Sigmoid colon (tissue), 7 donors: Measurements from ENCODE around the gene HK3. TPM values are rescaled to one million over a fixed set of nuclear protein-coding genes. Genes with fewer than 3 reads are reported as not detected.

ENCODE experiments used
- DNase-seq: peaks from one replicate; pipeline ENCODE4 v3.0.0-alpha.2; 2019
- H3K27ac ChIP-seq, 4 donors: fragments of 200-600 bp; sonication (generic); one replicate each; pipeline ENCODE4 v1.5.1; 2016 to 2019; ENCODE audit warnings: mild to moderate bottlenecking in 1 of 4
- H3K27me3 ChIP-seq, 3 donors: fragments of 200-600 bp; sonication (generic); one replicate each; pipeline ENCODE4 v1.5.1; 2019; ENCODE audit warnings: mild to moderate bottlenecking in 1 of 3
- H3K36me3 ChIP-seq, 4 donors: fragments of 200-600 bp; sonication (generic); one replicate each; pipeline ENCODE4 v1.5.1; 2016 to 2019
- H3K4me1 ChIP-seq, 4 donors: fragments of 200-600 bp; sonication (generic); one replicate each; pipeline ENCODE4 v1.5.1; 2017 to 2019
- H3K4me3 ChIP-seq, 4 donors: fragments of 200-600 bp; sonication (generic); one replicate each; pipeline ENCODE4 v1.5.1; 2017 to 2019; ENCODE audit warnings: mild to moderate bottlenecking in 2 of 4, moderate library complexity in 1 of 4
- H3K9me3 ChIP-seq, 4 donors: fragments of 200-600 bp in 3 of 4; sonication (generic) in 3 of 4; one replicate each; pipeline versions ENCODE4 v1.5.1 to v1.6.1; 2013 to 2019
- EP300 ChIP-seq, 4 donors: sonication (generic); formaldehyde crosslinking; IDR thresholded peaks; one replicate each; pipeline ENCODE4 v1.6.1; 2017; ENCODE audit warnings: antibody characterized with exemption in 4 of 4
- POLR2A ChIP-seq, 2 donors: fragments of 450-650 bp; IDR thresholded peaks; one replicate each; pipeline ENCODE4 v1.6.1; 2016; ENCODE audit warnings: antibody characterized with exemption in 2 of 2, mild to moderate bottlenecking in 2 of 2, moderate library complexity in 2 of 2
- POLR2AphosphoS5 ChIP-seq, 4 donors: sonication (generic); formaldehyde crosslinking; IDR thresholded peaks; one replicate each; pipeline ENCODE4 v1.6.1; 2017; ENCODE audit warnings: antibody characterized with exemption in 4 of 4
- WGBS, 2 donors: extraction: QIAGEN DNeasy Blood & Tissue Kit; methylation state at CpG; one replicate each; pipeline ENCODE4 v1.1.7; 2013; 5-methylcytosine and 5-hydroxymethylcytosine counted together
- intact Hi-C: fragments of 100-400 bp; cut with DNase I; formaldehyde crosslinking; loops from one replicate; pipeline ENCODE4 v1.15.1; 2023
- polyA plus RNA-seq, 3 donors: library from polyadenylated mRNA; stranded (reverse); fragments of 200-250 nt; gene quantifications; one replicate each; pipeline ENCODE4 v1.2.3, GENCODE V29; 2013
- total RNA-seq, 4 donors: library from RNA; depleted of rRNA; stranded (reverse); fragments of >200 nt; gene quantifications; one replicate each; pipeline ENCODE4 v1.1.0, GENCODE V29; 2016
- TF ChIP-seq, protein P1 (sequence below), 4 experiments: fragments of 450-650 bp in 3 of 4; fragments of 200-600 bp in 1 of 4; IDR thresholded peaks; one replicate each; pipeline ENCODE4 v1.5.1; 2016 to 2019; ENCODE audit warnings: antibody characterized with exemption in 4 of 4, mild to moderate bottlenecking in 3 of 4, moderate library complexity in 2 of 4
- donor health status: healthy with polysubstance abuse.
- donor health status: Bipolar disorder and iron deficiency.
- donor health status: healthy.

HK3 gene
- total and polyA plus RNA-seq, 7 donors = 1.8 to 12.8 (median 8.6) TPM

DNA sequence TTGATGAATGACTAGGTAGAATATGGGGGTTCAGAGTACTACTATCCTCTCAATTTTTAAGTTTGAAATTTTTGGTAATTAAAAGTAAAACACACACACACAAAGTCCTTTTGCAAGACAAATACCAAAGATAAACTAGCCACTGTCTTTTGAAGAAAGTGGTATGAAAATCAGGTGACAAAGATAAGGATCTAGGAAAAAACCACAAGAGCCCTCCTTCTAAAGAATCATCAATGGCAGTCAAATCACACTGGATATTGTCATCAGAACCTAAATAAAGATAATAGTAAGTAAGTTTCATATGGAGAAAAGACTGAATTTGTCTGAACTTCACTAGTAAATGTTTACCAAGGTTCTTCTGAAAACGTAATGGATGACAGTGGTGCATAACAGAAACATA is 30.5 kb upstream of the HK3 start:
- no peak overlapping the region for H3K4me3 ChIP-seq
- 91 to 94% methylated on average over 1 of the region's 1 CpG for WGBS, 2 donors
- no peaks in the 10 kb centered on the region for H3K4me1 ChIP-seq
- H3K27me3 ChIP-seq = no peaks in the 10 kb centered on the region
- H3K36me3 ChIP-seq = peaks cover 3 to 36% (median 7%) of the 10 kb centered on the region in 4 donors
- no peak for TF ChIP-seq POLR2A (IDR thresholded peaks at IDR 0.05)
- TF ChIP-seq EP300 (IDR thresholded peaks at IDR 0.05) = no peak
- TF ChIP-seq POLR2AphosphoS5 (IDR thresholded peaks at IDR 0.05) = no peak
- TF ChIP-seq, protein P1, sequence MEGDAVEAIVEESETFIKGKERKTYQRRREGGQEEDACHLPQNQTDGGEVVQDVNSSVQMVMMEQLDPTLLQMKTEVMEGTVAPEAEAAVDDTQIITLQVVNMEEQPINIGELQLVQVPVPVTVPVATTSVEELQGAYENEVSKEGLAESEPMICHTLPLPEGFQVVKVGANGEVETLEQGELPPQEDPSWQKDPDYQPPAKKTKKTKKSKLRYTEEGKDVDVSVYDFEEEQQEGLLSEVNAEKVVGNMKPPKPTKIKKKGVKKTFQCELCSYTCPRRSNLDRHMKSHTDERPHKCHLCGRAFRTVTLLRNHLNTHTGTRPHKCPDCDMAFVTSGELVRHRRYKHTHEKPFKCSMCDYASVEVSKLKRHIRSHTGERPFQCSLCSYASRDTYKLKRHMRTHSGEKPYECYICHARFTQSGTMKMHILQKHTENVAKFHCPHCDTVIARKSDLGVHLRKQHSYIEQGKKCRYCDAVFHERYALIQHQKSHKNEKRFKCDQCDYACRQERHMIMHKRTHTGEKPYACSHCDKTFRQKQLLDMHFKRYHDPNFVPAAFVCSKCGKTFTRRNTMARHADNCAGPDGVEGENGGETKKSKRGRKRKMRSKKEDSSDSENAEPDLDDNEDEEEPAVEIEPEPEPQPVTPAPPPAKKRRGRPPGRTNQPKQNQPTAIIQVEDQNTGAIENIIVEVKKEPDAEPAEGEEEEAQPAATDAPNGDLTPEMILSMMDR (IDR thresholded peaks at IDR 0.05) = no peak
- no peak overlapping the region for H3K27ac ChIP-seq
- intact Hi-C loops = no loop called here
- H3K9me3 ChIP-seq = no peaks in the 10 kb centered on the region
- no peak for DNase-seq

DNA sequence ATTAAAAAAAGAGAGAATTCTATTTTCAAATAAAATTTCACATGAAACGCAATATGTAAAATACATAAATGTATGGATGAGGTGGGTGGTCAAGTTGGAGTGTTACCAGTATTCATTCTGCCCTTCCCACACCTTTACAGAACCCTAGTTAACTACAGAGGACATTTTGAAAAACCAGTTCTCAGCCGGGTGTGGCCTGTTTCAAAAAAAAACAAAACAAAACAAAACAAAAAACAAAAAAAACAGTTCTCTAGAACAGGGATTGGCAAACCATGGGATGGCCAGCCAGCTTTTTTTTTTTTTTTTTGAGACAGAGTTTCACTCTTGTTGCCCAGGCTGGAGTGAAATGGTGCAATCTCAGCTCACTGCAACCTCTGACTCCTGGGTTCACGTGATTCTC is 28.4 kb upstream of the HK3 start:
- intact Hi-C loops = no loop called here
- Histone ChIP-seq H3K27me3 (no peaks in the 10 kb centered on the region), H3K4me3 (no peak overlapping the region), H3K4me1 (no peaks in the 10 kb centered on the region), H3K36me3 (peaks cover 3 to 21% (median 7%) of the 10 kb centered on the region in 4 donors), H3K9me3 (no peaks in the 10 kb centered on the region), H3K27ac (no peak overlapping the region)
- no peak for DNase-seq
- TF ChIP-seq, protein P1 (IDR thresholded peaks at IDR 0.05) = no peak
- no peak for TF ChIP-seq POLR2AphosphoS5 (IDR thresholded peaks at IDR 0.05)
- TF ChIP-seq EP300 (IDR thresholded peaks at IDR 0.05) = no peak
- TF ChIP-seq POLR2A (IDR thresholded peaks at IDR 0.05) = no peak
- 91 to 94% methylated on average over 3 of the region's 3 CpGs for WGBS, 2 donors

DNA sequence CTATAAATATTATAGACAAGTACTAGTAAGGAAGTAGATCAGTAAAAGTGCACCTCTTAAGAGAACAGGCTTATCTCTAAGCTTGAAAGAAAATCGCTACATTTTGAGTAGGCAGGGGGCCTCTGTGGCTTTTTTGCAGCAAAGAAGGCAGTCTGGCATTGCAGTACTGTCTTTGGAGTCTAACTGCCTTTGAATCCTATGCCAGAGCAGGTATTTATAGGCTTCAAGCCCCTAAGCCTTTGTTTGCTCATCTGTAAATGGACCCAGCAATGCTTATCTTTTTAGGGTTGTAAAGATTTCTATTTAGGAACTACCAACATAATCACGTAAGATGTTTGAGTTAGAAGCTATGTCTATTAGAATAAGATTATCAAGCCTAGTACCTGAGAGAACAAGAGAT is 23.7 kb upstream of the HK3 start:
- 61 to 74% methylated on average over 2 of the region's 2 CpGs for WGBS, 2 donors
- Histone ChIP-seq H3K9me3 (no peaks in the 10 kb centered on the region), H3K36me3 (no peaks in the 10 kb centered on the region), H3K27ac (no peak overlapping the region), H3K4me1 (no peaks in the 10 kb centered on the region), H3K4me3 (no peak overlapping the region), H3K27me3 (no peaks in the 10 kb centered on the region)
- TF ChIP-seq EP300 (IDR thresholded peaks at IDR 0.05) (no peak), POLR2AphosphoS5 (IDR thresholded peaks at IDR 0.05) (no peak), POLR2A (IDR thresholded peaks at IDR 0.05) (no peak)
- TF ChIP-seq, protein P1 (IDR thresholded peaks at IDR 0.05) = no peak
- DNase-seq = no peak
- intact Hi-C loops = no loop called here

DNA sequence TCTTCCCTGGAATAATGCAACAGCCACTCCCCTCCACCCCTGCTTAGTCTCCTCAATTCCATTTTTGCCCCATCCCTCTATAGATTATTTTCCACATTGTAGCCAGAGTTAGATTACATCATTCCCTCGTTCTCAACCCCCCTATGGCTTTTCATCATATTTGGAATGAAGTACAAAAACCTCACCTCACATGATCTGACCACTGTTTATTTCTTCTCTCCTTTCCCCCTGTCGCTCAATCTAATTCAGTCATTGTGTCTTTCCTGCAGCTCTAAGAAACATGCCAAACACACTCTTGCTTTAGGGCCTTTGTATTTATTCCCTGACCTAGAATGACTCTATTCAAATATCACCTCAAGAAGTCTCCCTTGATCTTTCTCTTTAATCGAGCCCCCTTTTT is 22.6 kb upstream of the HK3 start:
- no peaks in the 10 kb centered on the region for H3K9me3 ChIP-seq
- no peaks in the 10 kb centered on the region for H3K27me3 ChIP-seq
- intact Hi-C loops = no loop called here
- H3K4me1 ChIP-seq = no peaks in the 10 kb centered on the region
- no peak overlapping the region for H3K27ac ChIP-seq
- DNase-seq = no peak
- whole genome bisulfite sequencing, 2 donors = 89 to 92% methylated on average over 3 of the region's 3 CpGs
- TF ChIP-seq EP300 (IDR thresholded peaks at IDR 0.05) = no peak
- TF ChIP-seq POLR2A (IDR thresholded peaks at IDR 0.05) = no peak
- TF ChIP-seq POLR2AphosphoS5 (IDR thresholded peaks at IDR 0.05) = no peak
- TF ChIP-seq, protein P1 (IDR thresholded peaks at IDR 0.05) = no peak
- H3K36me3 ChIP-seq = no peaks in the 10 kb centered on the region
- no peak overlapping the region for H3K4me3 ChIP-seq

DNA sequence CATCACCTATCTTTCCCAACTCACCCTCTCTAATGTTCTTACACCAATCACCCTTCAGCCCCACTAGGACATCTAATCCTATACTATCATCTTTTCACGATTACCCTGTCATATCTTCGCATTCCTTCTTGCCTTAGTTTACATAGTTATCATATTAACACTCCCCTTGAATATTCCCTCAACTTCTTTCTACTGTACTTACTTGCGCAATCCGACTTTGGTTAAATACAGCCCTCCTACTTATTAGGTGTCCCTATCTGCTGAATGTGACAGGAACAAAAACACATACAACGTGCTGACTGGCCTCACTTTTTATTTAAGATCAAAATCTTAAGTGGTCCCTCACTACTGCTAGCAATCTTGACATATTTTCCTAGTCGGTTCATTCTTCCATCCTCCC is 19.5 kb upstream of the HK3 start:
- Histone ChIP-seq H3K4me3 (no peak overlapping the region), H3K4me1 (no peaks in the 10 kb centered on the region), H3K27me3 (no peaks in the 10 kb centered on the region), H3K9me3 (no peaks in the 10 kb centered on the region), H3K36me3 (peaks cover 0 to 4% (median 0%) of the 10 kb centered on the region in 4 donors), H3K27ac (no peak overlapping the region)
- DNase-seq = no peak
- TF ChIP-seq, protein P1 (IDR thresholded peaks at IDR 0.05) = no peak
- TF ChIP-seq EP300 (IDR thresholded peaks at IDR 0.05) = no peak
- no peak for TF ChIP-seq POLR2AphosphoS5 (IDR thresholded peaks at IDR 0.05)
- TF ChIP-seq POLR2A (IDR thresholded peaks at IDR 0.05) = no peak
- intact Hi-C loops = no loop called here
- WGBS, 2 donors = 97% methylated on average over 6 of the region's 6 CpGs
